HG02981 (cell line): Measurements from ENCODE around the gene NBEAL1.
A peak's percentile ranks its signal among the peaks of the same experiment; 100 is the strongest.
"Not testable (repeated sequence)": the region's sequence is repeated elsewhere in the genome, so short reads cannot be mapped to it uniquely, and the experiment has no call there.

Experiments
- ATAC-seq: cut with Tn5 transposase; IDR thresholded peaks from one replicate; pipeline ENCODE4 v1.9.1; 2021; ENCODE audit warnings: mild to moderate bottlenecking, moderate library complexity; ENCODE audit not compliant: unreplicated experiment

Gene NBEAL1

DNA sequence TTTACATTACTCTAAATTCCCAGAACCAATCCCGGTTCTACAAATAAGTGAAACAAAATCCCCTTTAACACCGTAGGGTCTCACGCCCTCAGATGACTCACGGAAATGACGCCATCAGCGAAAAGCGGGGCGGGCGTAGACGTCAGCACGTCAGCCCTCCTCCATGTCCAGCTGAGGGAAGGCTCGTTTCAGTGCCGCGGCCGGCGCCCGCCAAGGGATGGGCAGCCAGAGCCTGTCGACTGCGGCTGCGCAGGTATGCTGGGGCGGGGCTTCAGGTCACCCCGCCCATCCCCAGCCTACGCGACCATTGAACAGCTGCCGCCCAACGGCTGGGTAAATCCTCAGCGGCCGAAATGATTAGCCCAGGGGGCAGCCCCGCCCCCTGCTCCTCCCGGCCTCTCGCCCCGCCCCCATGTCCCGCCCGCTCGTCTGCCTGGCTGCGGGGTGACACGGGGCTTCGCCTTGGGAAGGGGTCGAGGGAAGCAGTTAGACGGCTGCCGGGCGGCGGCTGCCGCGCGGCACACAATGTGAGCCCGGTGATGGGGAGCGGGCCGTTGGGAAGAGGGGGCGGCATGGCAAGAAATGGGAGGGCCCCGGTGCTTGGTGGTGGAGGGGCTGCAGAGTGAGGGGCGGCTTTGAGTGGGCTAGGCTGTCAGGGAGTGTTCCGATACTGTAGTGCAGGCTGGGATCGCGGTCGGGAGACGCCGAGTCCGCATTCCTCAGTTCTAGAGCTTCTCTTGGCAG, at the start of gene NBEAL1:
Gene NBEAL1 (plus strand): TSS at position 420 of the 744 bp plus-strand sequence. CDS start 1,510 bp downstream, outside the sequence.
- peak; percentile 98 for ATAC-seq

- ATAC-seq = peak; percentile 93
Measured at GRCh38 chr2:202965810-202966460, 48.7 kb upstream of the NBEAL1 start.

- ATAC-seq = not testable (repeated sequence)
Measured at GRCh38 chr2:202969404-202969803, 45.3 kb upstream of the NBEAL1 start.

DNA sequence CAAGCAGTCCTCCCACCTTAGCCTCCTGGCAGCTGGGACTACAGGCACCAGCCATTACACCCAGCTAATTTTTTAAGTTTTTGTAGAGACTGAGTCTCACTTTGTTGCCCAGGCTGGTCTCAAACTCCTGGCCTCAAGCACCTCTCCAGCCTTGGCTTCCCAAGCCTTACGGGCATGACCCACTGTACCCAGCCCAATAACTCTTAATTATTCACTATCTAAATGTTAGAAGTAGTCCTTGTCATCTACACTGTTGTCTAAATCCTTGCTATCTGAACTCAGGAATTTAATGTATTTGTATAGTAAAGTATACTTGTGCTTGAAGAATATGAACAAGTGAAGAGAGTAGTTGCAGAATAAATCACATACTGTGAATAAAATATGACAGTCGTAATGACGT, 37.9 kb upstream of the NBEAL1 start:
- no peak for ATAC-seq

DNA sequence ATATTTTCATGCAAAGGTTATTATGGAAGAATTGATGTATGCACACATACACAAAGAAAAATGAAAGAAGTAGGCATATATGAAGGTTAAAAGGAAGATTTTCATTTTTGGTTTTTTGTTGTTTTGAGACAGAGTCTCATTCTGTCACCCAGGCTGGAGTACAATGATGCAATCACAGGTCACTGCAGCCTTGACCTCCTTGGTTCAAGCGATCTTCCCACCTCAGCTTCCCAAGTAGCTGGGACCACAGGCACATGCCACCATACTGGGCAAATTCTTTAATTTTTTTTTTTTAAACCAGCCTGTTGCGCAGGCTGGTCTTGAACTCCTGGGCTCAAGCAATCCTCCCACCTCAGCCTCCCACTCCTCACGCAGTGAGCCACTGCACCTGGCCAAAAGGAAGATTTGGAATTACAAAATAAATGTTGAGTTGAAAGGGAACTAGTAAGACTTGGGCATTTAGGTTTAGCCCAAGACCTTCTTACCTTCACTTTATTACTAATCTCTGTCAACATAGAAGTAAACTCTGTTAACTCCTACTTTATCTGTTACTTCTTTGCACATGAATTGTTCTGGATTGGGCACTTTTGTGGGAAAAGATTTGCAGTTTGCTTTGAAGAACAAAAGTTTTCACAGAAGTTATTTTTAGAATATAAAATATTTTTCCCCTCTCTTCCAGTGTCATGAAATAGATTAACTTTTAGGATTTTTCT, 31.7 kb upstream of the NBEAL1 start:
- no peak for ATAC-seq

- no peak for ATAC-seq
Measured at GRCh38 chr2:202989749-202990148, 24.9 kb upstream of the NBEAL1 start.

- ATAC-seq = no peak
Measured at GRCh38 chr2:202990501-202990900, 24.2 kb upstream of the NBEAL1 start.

- not testable (repeated sequence) for ATAC-seq
Measured at GRCh38 chr2:202997113-202997512, 17.6 kb upstream of the NBEAL1 start.

GRCh38 chr2:203002054-203002821, 12.4 kb upstream of the NBEAL1 start:
- ATAC-seq = no peak

DNA sequence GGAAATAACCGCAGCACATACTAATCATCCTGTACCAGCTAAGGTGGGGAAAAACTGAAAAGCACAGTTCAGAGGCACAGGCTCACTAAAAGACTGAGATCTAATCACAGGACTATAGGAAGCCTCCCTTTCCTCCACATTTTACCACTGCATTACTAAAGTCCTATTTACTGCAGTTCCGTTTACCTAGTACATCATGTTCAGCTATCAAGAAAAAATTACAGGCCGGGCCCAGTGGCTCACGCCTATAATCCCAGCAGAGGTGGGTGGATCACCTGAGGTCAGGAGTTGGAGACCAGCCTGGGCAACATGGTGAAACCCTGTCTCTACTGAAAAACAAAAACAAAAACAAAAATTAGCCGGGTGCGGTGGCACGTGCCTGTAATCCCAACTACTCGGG, 11.0 kb upstream of the NBEAL1 start:
- ATAC-seq = no peak

DNA sequence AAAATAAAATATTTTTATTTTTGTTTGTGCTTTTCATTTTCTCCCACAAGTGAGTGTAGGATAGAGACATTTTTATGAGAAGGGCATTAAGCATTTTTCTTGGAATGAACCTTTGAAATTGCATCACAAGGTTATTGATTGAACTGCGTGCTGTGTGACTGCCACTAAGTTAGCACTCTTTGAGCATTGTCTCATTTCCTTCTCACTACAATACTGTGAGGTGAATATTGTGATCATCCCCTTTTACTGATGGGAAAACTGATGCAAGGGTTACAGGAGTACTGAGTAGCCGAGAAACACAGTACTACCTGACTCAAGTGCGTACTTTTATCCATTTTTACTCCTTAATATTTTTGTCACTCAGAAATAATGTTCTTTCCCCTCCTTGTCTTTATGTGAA, 2.0 kb downstream of the NBEAL1 start:
- ATAC-seq = no peak

GRCh38 chr2:203018181-203018580, 3.5 kb downstream of the NBEAL1 start:
- no peak for ATAC-seq

- no peak for ATAC-seq
Measured at GRCh38 chr2:203019142-203019541, 4.5 kb downstream of the NBEAL1 start.

- no peak for ATAC-seq
Measured at GRCh38 chr2:203021991-203022390, 7.3 kb downstream of the NBEAL1 start.

DNA sequence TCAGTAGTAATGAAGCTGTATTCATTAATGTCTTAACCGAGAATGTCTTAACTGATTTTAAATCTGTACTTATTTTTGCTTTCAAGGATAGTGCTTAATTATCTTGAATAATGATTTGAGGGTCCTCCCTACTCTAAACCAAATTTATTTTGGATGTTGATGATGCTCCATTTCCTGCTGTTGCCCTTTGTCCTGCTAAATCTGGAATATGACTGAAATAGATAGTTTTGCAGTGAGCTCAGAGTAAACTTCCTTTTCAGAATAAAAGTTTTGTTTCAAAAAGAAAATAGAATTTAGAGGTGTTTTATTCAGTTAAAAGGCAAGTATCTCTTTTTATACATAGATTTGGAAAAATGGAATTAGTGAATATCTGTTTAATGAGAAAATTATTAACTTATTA, 8.1 kb downstream of the NBEAL1 start:
- no peak for ATAC-seq

DNA sequence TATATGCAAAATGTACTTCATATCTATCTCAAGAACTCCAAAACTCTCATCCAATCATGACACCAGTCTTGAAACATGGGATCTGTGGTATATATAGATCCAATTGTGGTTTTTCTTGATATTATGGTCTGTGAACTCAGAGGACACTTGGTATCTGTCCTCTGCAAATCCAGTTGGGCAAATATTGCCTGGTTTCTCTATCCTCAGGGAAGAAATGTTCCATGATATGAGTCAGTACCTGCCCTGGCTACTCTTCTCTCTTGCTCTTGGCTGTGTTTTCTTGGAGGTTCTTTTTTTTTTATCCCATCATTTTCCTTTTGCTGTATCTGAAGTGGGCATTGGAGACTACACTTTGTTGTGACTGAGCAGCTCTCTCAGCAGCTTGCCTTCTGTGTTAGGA, 10.9 kb downstream of the NBEAL1 start:
- no peak for ATAC-seq

DNA sequence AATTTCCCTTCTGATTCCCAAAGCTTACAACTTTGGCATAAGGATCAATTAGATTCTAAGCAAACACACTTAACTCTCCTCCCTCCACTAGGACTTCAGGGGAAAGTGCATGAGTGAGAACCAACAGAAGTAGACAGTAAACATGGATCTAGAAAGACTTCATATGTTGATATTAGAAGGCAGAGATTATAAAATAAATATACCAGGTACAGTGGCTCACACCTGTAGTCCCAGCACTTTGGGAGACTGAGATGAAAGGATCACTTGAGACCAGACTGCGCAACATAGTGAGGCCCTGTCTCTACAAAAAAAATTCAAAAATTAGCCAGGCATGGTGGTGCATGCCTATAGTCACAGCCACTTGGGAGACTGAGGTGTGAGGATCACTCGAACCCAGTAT, 15.9 kb downstream of the NBEAL1 start:
- no peak for ATAC-seq

DNA sequence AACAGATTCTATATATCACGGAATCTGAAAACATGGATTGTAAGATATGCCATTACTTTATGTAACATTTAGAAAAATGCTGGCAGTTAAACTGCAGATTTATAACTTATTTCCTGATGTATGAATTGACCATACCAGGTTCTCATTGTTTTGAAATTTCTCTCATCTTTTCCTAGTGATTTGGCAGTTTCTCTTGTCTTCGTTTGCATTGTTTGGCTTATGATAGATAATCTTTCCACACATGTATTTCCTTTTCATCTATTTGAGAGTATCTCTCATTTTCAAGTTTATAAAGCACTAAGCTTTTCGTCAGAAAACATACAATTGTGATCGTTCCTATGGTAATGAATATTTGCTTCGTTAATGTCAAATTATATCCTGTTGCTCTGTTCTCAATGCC, 16.3 kb downstream of the NBEAL1 start:
- ATAC-seq = no peak

DNA sequence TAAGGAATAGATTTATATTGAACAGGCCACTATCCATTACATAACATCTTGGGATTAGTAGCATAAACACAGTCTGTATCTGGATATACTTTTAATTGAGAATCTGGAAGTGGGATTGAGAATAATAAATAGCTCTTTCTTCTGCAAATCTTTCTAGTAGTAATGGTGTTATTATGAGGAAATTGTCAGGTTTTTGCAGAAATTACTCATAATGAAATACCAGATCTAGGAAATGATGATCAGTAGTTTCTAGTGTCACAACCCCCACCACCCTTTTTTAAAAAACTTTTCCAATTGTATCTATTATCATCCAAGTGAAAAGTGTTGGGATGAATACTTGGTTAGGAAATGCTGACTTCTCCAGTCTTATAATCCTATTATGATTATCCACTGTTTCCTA, 18.7 kb downstream of the NBEAL1 start:
- ATAC-seq = no peak

DNA sequence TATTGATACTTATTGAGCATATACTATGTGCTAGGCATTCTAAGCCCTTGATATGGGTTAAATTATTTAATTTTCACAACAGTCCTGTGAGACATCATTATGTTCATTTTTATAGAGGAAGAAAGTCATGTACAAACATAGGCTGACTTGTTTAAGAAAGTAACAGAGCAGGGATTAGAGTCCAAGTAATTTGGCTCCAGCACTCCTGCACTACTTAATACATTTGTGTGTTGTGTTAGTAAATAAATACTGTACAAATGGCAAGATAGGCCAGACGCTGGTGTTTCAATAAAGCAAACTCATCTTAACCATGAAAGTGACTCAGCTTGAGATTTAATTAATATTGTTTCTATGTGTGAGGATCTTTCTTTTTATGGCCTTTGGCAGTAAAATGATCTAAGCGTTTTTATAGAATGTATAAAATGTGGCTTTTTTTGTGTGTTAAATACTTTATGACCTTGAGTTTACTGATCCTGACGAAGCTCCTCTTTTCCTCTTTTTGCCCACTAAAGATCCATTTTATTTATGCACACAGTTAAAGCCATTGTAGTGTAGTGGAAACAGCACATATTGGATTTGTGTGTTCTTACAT, 21.3 kb downstream of the NBEAL1 start:
- ATAC-seq = no peak

DNA sequence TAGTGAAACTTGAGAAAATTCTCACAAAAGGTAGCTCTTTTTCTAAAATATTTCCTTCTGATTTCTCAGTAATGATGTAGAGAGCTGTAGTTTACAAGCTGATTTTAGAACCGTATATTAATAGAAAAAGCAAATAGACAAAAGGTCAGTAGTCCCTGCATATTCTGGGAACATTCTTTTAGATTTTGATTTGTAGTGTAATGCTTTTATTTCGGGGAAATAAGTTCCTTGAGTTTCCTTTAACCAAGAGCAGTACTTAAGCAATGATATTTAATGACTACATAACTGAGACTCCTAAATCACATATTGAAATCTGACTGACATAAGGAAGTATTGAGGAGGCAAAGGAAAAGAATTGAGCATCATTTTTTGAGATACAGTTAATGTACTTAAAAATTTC, 22.4 kb downstream of the NBEAL1 start:
- no peak for ATAC-seq
